ENCODE results near the gene MAP3K3.

MAP3K3 gene

DNA sequence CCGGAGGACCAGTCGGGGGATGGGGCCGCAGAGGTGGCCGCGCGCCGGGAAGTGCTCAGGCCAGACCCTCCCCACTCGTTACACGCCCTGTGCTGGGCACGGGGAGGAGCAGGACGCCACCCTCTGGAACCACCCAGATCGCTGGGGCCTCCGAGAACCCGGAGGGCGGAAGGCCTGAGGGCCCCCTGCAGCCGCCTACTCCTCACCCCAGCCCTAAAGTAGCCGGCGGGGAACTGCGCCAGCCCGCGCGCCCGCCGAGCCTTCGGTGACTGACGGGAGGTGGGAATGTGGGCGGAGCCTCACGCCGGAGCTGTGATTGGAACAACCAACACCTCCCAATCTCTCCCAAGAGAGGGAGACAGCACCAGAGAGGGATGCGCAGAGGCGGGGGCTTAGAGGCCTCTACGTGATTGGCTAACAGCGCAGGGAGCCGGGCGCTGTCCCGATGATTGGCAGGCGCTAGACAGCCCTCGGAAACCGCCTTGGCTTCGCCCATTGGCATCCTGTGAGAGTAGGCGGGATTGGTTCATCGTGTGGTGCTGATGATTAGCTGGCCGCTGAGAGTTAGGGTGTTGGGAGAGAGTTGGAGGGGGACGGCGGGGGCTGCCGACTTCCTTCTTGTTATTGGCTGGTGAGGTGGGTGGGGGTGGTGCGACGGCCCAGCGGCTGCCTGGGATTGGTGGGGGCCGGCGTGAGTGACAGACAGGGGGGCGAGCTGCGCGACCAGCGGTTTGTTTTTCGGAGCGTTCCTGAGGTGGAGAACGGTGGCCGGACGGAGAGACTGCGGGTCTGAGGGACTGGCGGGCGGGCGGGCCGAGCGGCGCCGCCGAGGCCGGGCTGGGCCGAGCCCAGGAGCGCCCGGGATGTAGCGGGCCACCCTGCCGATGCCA, at the start of gene MAP3K3:
Gene MAP3K3, plus strand, starts transcription at position 734 of the 890 bp plus-strand sequence. CDS start 343 bp downstream, outside the sequence.
- H3K4me3 ChIP-seq (ENCODE audit: control insufficient read depth, low read depth, low read length) = peak within 1 kb of the TSS; percentile 90
- TF ChIP-seq, protein P1, sequence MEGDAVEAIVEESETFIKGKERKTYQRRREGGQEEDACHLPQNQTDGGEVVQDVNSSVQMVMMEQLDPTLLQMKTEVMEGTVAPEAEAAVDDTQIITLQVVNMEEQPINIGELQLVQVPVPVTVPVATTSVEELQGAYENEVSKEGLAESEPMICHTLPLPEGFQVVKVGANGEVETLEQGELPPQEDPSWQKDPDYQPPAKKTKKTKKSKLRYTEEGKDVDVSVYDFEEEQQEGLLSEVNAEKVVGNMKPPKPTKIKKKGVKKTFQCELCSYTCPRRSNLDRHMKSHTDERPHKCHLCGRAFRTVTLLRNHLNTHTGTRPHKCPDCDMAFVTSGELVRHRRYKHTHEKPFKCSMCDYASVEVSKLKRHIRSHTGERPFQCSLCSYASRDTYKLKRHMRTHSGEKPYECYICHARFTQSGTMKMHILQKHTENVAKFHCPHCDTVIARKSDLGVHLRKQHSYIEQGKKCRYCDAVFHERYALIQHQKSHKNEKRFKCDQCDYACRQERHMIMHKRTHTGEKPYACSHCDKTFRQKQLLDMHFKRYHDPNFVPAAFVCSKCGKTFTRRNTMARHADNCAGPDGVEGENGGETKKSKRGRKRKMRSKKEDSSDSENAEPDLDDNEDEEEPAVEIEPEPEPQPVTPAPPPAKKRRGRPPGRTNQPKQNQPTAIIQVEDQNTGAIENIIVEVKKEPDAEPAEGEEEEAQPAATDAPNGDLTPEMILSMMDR (IDR thresholded peaks at IDR 0.05; ENCODE audit: control insufficient read depth, insufficient read depth, low read depth, low read length, missing control alignments) = peak; percentile 10
- DNase-seq (ENCODE audit: low read depth) = peak; percentile 99

DNA sequence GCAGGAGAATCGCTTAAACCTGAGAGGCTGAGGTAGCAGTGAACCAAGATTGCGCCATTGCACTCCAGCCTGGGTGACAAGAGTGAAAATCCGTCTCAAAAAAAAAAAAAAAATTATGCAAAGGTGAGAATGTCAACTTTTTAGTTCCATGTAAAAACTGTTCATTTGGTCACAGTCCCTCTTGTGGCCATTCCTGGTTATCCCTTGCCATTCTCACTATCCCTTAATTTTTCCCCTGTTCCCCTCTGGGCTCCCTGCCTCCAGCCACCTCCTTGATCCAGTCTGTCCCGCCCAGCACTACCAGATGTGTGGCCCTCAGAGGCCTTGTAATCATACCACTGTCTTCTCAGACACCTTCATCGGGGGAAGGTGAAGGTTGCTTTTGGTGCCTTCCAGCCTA, 48.6 kb upstream of the MAP3K3 start:
- no peak overlapping the region for H3K4me3 ChIP-seq (ENCODE audit: control insufficient read depth, low read depth, low read length)
- DNase-seq (ENCODE audit: low read depth) = no peak
- TF ChIP-seq, protein P1 (IDR thresholded peaks at IDR 0.05; ENCODE audit: control insufficient read depth, insufficient read depth, low read depth, low read length, missing control alignments) = peak; percentile 46

DNA sequence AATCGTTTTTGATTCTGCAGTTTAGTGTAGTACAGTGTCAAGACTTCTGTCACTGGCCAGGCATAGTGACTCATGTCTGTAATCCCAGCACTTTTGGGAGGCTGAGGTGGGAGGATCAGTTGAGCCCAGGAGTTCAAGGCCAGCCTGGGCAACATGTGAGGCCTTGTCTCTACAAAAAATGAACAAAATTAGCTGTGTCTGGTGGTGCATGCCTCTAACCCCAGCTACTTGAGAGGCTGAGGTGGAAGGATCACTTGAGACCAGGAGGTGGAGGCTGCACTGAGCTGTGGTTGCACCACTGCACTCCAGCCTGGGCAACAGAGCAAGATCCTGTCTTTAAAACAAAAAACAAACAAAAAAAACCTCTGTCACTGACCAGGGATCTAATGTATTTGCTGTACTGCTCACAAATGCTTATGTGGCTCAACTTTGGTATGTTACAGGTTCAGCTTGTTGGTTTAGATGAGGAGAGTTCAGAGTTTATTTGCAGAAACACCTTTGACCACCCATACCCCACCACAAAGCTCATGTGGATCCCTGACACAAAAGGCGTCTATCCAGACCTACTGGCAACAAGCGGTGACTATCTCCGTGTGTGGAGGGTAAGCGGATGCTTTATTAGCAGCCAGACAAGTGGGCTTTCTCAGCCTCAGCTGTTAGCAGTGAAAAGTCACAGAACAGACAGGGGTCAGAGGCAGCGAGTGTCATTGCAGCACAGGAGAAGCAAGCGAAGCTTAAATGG, 44.0 kb upstream of the MAP3K3 start:
- TF ChIP-seq, protein P1 (IDR thresholded peaks at IDR 0.05; ENCODE audit: control insufficient read depth, insufficient read depth, low read depth, low read length, missing control alignments) = no peak
- H3K4me3 ChIP-seq (ENCODE audit: control insufficient read depth, low read depth, low read length) = no peak overlapping the region
- DNase-seq (ENCODE audit: low read depth) = no peak

DNA sequence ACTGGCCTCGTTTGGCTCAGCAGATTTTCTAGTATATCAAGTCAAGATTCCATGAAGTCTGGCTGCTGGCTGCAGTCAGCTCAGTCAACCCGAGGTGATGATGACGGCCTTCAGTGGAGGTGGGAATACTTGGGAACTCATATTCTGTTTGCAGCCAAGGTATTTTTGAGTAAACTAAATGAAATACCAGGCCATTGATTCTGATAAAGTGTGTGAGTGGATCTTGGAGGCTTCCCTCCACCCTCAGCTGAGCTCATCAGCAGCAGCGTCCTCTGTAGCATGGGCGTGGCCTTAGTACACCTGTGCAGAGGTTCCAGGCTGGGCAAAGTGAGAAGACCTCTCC, 43.5 kb upstream of the MAP3K3 start:
- TF ChIP-seq, protein P1 (IDR thresholded peaks at IDR 0.05; ENCODE audit: control insufficient read depth, insufficient read depth, low read depth, low read length, missing control alignments) = no peak
- H3K4me3 ChIP-seq (ENCODE audit: control insufficient read depth, low read depth, low read length) = no peak overlapping the region
- DNase-seq (ENCODE audit: low read depth) = no peak

DNA sequence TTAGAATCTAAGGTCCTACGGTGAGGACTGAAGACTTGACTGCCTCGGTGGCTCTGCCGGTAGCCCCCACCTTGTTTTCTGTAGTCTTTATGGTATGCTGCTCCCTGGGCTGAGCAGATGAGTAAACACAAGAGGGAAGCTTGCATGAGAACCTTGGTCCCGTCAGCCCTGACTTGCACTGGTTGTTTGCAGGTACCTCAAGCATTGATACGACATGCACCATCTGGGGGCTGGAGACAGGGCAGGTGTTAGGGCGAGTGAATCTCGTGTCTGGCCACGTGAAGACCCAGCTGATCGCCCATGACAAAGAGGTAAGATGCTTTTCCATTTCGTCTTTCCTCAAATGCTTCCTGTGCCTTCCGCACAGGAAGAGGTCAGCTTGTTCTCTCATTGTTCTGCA, 42.6 kb upstream of the MAP3K3 start:
- no peak overlapping the region for H3K4me3 ChIP-seq (ENCODE audit: control insufficient read depth, low read depth, low read length)
- TF ChIP-seq, protein P1 (IDR thresholded peaks at IDR 0.05; ENCODE audit: control insufficient read depth, insufficient read depth, low read depth, low read length, missing control alignments) = no peak
- DNase-seq (ENCODE audit: low read depth) = no peak

DNA sequence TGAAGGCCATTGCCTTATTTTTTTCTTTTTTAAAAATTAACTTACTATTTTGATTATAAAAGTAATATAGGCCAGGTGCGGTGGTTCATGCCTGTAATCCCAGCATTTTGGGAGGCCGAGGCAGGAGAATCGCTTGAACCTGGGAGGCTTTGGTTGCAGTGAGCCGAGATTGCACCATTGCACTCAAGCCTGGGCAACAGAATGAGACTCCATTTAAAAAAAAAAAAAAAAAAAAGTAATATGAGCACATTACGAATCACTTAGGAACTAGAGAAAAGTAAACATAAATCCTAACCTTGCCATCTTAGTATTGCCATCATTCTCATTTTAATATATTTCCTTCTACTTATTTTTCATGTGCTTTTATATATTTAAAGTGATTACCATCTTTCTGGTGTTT, 34.4 kb upstream of the MAP3K3 start:
- DNase-seq (ENCODE audit: low read depth) = no peak
- no peak overlapping the region for H3K4me3 ChIP-seq (ENCODE audit: control insufficient read depth, low read depth, low read length)
- TF ChIP-seq, protein P1 (IDR thresholded peaks at IDR 0.05; ENCODE audit: control insufficient read depth, insufficient read depth, low read depth, low read length, missing control alignments) = no peak

Data from AG09309 (cell line).